H9 (cell line): ENCODE measurements around the gene TCEAL9. TPM values are rescaled to one million over a fixed set of nuclear protein-coding genes. Genes with fewer than 3 reads are reported as not detected.
A peak's percentile ranks its signal among the peaks of the same experiment; 100 is the strongest.

Experiments
- DNase-seq: peaks from one replicate; pipeline ENCODE4 v3.0.0-alpha.2; 2017
- H2AFZ ChIP-seq: one replicate; pipeline ENCODE4 v1.6.1; 2013; ENCODE audit warnings: mild to moderate bottlenecking, low read length, control low read depth, moderate library complexity
- H2AK5ac ChIP-seq: 2 replicates; pipeline ENCODE4 v1.6.1; 2013; ENCODE audit warnings: low read length, control low read depth, mixed read lengths; ENCODE audit not compliant: insufficient read length
- H2BK120ac ChIP-seq: one replicate; pipeline ENCODE4 v1.6.1; 2013; ENCODE audit warnings: low read depth, mild to moderate bottlenecking, low read length, control low read depth, inconsistent platforms; ENCODE audit not compliant: poor library complexity, severe bottlenecking
- H2BK12ac ChIP-seq: 2 replicates; pipeline ENCODE4 v1.6.1; 2013; ENCODE audit warnings: low read length, control low read depth, mixed read lengths, low read depth; ENCODE audit not compliant: insufficient read length
- H2BK15ac ChIP-seq: 2 replicates; pipeline ENCODE4 v1.6.1; 2013; ENCODE audit warnings: low read depth, low read length, control low read depth
- H2BK20ac ChIP-seq: one replicate; pipeline ENCODE4 v1.6.1; 2013; ENCODE audit warnings: low read depth, mild to moderate bottlenecking, low read length, control low read depth, inconsistent platforms; ENCODE audit not compliant: poor library complexity, severe bottlenecking
- H2BK5ac ChIP-seq: 2 replicates; pipeline ENCODE4 v1.6.1; 2013; ENCODE audit warnings: low read length, control low read depth, mixed read lengths; ENCODE audit not compliant: insufficient read length
- H3K14ac ChIP-seq: 2 replicates; pipeline ENCODE4 v1.6.1; 2013; ENCODE audit warnings: low read length, control low read depth; ENCODE audit not compliant: insufficient read depth
- H3K18ac ChIP-seq: 2 replicates; pipeline ENCODE4 v1.6.1; 2013; ENCODE audit warnings: low read depth, mild to moderate bottlenecking, mixed read lengths, low read length, control low read depth; ENCODE audit not compliant: insufficient read length
- H3K23ac ChIP-seq: 2 replicates; pipeline ENCODE4 v1.6.1; 2013; ENCODE audit warnings: low read length, control low read depth, mixed read lengths, low read depth; ENCODE audit not compliant: insufficient read length
- H3K23me2 ChIP-seq: 2 replicates; pipeline ENCODE4 v1.6.1; 2013; ENCODE audit warnings: low read depth, mild to moderate bottlenecking, mixed read lengths, low read length, control low read depth; ENCODE audit not compliant: insufficient read length, poor library complexity, severe bottlenecking
- H3K27ac ChIP-seq: 2 replicates; pipeline ENCODE4 v1.5.1; 2013; ENCODE audit warnings: low read length, control low read depth, mixed read lengths, low read depth; ENCODE audit not compliant: insufficient read length
- H3K27me3 ChIP-seq: 2 replicates; pipeline ENCODE4 v1.6.1; 2013; ENCODE audit warnings: low read length, control low read depth, inconsistent platforms; ENCODE audit not compliant: insufficient read depth
- H3K4ac ChIP-seq: 2 replicates; pipeline ENCODE4 v1.6.1; 2013; ENCODE audit warnings: low read depth, mild to moderate bottlenecking, control low read depth, inconsistent platforms, low read length, moderate library complexity
- H3K4me1 ChIP-seq: 2 replicates; pipeline ENCODE4 v1.6.1; 2013; ENCODE audit warnings: low read length, control low read depth, inconsistent platforms; ENCODE audit not compliant: insufficient read depth
- H3K4me2 ChIP-seq: 2 replicates; pipeline ENCODE4 v1.6.1; 2013; ENCODE audit warnings: low read length, control low read depth, mixed read lengths; ENCODE audit not compliant: insufficient read length, insufficient read depth
- H3K56ac ChIP-seq: 2 replicates; pipeline ENCODE4 v1.6.1; 2013; ENCODE audit warnings: low read depth, mild to moderate bottlenecking, mixed read lengths, low read length, control low read depth; ENCODE audit not compliant: insufficient read length
- H3K79me1 ChIP-seq: 2 replicates; pipeline ENCODE4 v1.6.1; 2013; ENCODE audit warnings: low read depth, mild to moderate bottlenecking, moderate library complexity, low read length, control low read depth, inconsistent platforms; ENCODE audit not compliant: insufficient read depth, poor library complexity, severe bottlenecking
- H3K79me2 ChIP-seq: 2 replicates; pipeline ENCODE4 v1.6.1; 2013; ENCODE audit warnings: low read length, control low read depth, inconsistent platforms; ENCODE audit not compliant: insufficient read depth
- H3K9ac ChIP-seq: 2 replicates; pipeline ENCODE4 v1.6.1; 2013; ENCODE audit warnings: low read length, control low read depth, mixed read lengths; ENCODE audit not compliant: insufficient read length; ENCODE audit errors: extremely low read depth
- H3K9me3 ChIP-seq: one replicate; pipeline ENCODE4 v1.6.1; 2013; ENCODE audit warnings: low read depth, low read length, inconsistent platforms; ENCODE audit not compliant: control insufficient read depth
- H3T11ph ChIP-seq: one replicate; pipeline ENCODE4 v1.6.1; 2013; ENCODE audit warnings: mild to moderate bottlenecking, low read length, control low read depth, inconsistent platforms
- H4K20me1 ChIP-seq: one replicate; pipeline ENCODE4 v1.6.1; 2013; ENCODE audit not compliant: control insufficient read depth, insufficient read length, insufficient read depth
- H4K5ac ChIP-seq: 2 replicates; pipeline ENCODE4 v1.6.1; 2013; ENCODE audit warnings: low read depth, mild to moderate bottlenecking, mixed read lengths, low read length, control low read depth; ENCODE audit not compliant: insufficient read length
- H4K8ac ChIP-seq: replicated peaks from 2 replicates; pipeline ENCODE4 v1.6.1; 2013; ENCODE audit warnings: low read length, control low read depth, mixed read lengths, low read depth; ENCODE audit not compliant: insufficient read length
- H4K91ac ChIP-seq: 2 replicates; pipeline ENCODE4 v1.6.1; 2013; ENCODE audit warnings: low read depth, mild to moderate bottlenecking, moderate library complexity, mixed read lengths, low read length, control low read depth; ENCODE audit not compliant: insufficient read length
- H3K27ac Mint-ChIP-seq, 3 experiments: 2 replicates in 2 of 3; 3 replicates in 1 of 3; pipeline ENCODE4 v1.8.0; 2020 to 2021; ENCODE audit warnings: mixed read lengths in 3 of 3, mild to moderate bottlenecking in 1 of 3, moderate library complexity in 1 of 3
- H3K27me3 Mint-ChIP-seq: 2 replicates; pipeline ENCODE4 v1.8.0; 2021; ENCODE audit warnings: low read depth, mild to moderate bottlenecking, moderate library complexity, mixed read lengths
- H3K36me3 Mint-ChIP-seq, 3 experiments: 2 replicates in 2 of 3; 3 replicates in 1 of 3; pipeline ENCODE4 v1.8.0; 2020 to 2021; ENCODE audit warnings: low read depth in 3 of 3, mixed read lengths in 3 of 3; ENCODE audit not compliant: insufficient read depth in 1 of 3
- H3K4me1 Mint-ChIP-seq, 2 experiments: 2 replicates each; pipeline ENCODE4 v1.8.0; 2020; ENCODE audit warnings: mixed read lengths in 2 of 2
- H3K4me3 Mint-ChIP-seq, 2 experiments: 2 replicates in 1 of 2; 3 replicates in 1 of 2; pipeline ENCODE4 v1.8.0; 2020 to 2021; ENCODE audit warnings: mild to moderate bottlenecking in 2 of 2, mixed read lengths in 2 of 2, moderate library complexity in 1 of 2
- H3K9me3 Mint-ChIP-seq, 2 experiments: 2 replicates in 1 of 2; 3 replicates in 1 of 2; pipeline ENCODE4 v1.8.0; 2020; ENCODE audit warnings: mild to moderate bottlenecking in 2 of 2, mixed read lengths in 2 of 2, moderate library complexity in 1 of 2
- WGBS: extraction: QIAGEN DNeasy Blood & Tissue Kit; methylation state at CpG from one replicate; pipeline ENCODE4 v1.1.7; 2013; ENCODE audit warnings: missing lambda C conversion rate, low lambda C conversion rate, mixed read lengths; ENCODE audit not compliant: insufficient read length; ENCODE audit errors: extremely low coverage; 5-methylcytosine and 5-hydroxymethylcytosine counted together
- total RNA-seq: library from RNA; stranded (reverse); gene quantifications from 2 replicates; pipeline ENCODE4 v1.2.1, GENCODE V29; 2021
- TF ChIP-seq, protein P1 (sequence below): fragments of 200-600 bp; sonication (generic); conservative IDR thresholded peaks from 3 replicates; pipeline ENCODE4 v1.8.0; 2021; ENCODE audit warnings: antibody characterized with exemption, mild to moderate bottlenecking

TCEAL9 gene
- total RNA-seq, 1 experiment from 2014 or later, result 30.5 TPM

DNA sequence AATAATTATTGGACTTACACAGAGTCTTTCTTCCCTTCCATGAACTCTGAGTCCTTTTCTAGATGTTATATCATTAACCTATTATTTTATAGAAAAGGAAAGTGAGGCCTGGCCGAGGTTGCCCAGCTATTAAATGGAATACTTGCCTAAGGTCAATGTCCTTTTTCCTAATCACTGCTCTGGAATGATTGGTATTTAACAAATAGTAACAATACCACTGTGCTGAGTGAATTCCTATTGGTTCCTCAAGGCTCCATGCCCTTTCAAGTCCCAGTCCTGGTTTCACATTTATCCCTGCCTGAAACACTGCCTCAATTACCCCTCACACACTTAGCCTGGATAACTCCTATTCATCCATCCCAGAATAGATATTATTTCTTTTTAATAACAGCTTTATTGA is 6.2 kb downstream of the TCEAL9 start:
- Mint-ChIP-seq H3K36me3 (peaks cover 0 to 11% (median 10%) of the 10 kb centered on the region in 3 experiments; a peak in 4 of 7 replicates), H3K4me1 (peaks cover 17 to 22% of the 10 kb centered on the region in 2 experiments), H3K9me3 (peaks cover 0 to 69% of the 10 kb centered on the region in 2 experiments; a peak in 3 of 5 replicates), H3K27ac (no peak overlapping the region; a peak in 1 of 7 replicates), H3K27me3 (no peaks in the 10 kb centered on the region), H3K4me3 (peak overlapping the region in 1 of 2 experiments; percentile 36; a peak in 1 of 5 replicates)
- WGBS, result no CpG with 5 or more reads among the region's 1 CpG
- Histone ChIP-seq H4K8ac (no peak overlapping the region), H3K4me2 (no peak overlapping the region), H3K4me1 (peaks cover 6% of the 10 kb centered on the region; the same call in 1 of the 2 replicates), H2AK5ac (no peak overlapping the region), H2BK15ac (no peak overlapping the region), H4K91ac (no peak overlapping the region), H3K27me3 (no peaks in the 10 kb centered on the region), H2BK12ac (no peak overlapping the region), H3K4ac (no peak overlapping the region), H2BK20ac (no peak overlapping the region), H4K5ac (no peak overlapping the region), H3K79me1 (no peaks in the 10 kb centered on the region), H3K23ac (no peak overlapping the region), H3K9ac (no peak overlapping the region), H3K23me2 (no peaks in the 10 kb centered on the region), H3K79me2 (no peaks in the 10 kb centered on the region), H3K27ac (no peak overlapping the region), H2AFZ (no peak overlapping the region), H2BK5ac (no peak overlapping the region), H3K18ac (no peak overlapping the region), H3T11ph (no peak overlapping the region), H3K56ac (no peak overlapping the region), H2BK120ac (no peak overlapping the region), H3K14ac (no peak overlapping the region), H4K20me1 (no peaks in the 10 kb centered on the region), H3K9me3 (no peaks in the 10 kb centered on the region)
- DNase-seq, result no peak
- TF ChIP-seq, protein P1, sequence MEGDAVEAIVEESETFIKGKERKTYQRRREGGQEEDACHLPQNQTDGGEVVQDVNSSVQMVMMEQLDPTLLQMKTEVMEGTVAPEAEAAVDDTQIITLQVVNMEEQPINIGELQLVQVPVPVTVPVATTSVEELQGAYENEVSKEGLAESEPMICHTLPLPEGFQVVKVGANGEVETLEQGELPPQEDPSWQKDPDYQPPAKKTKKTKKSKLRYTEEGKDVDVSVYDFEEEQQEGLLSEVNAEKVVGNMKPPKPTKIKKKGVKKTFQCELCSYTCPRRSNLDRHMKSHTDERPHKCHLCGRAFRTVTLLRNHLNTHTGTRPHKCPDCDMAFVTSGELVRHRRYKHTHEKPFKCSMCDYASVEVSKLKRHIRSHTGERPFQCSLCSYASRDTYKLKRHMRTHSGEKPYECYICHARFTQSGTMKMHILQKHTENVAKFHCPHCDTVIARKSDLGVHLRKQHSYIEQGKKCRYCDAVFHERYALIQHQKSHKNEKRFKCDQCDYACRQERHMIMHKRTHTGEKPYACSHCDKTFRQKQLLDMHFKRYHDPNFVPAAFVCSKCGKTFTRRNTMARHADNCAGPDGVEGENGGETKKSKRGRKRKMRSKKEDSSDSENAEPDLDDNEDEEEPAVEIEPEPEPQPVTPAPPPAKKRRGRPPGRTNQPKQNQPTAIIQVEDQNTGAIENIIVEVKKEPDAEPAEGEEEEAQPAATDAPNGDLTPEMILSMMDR, result no peak
